Measurements from ENCODE around the gene COL26A1. TPM values are rescaled to one million over a fixed set of nuclear protein-coding genes. Genes with fewer than 3 reads are reported as not detected.

The COL26A1 gene
- total RNA-seq, 1 experiment from 2014 or later = 0.20 TPM

- H3K4me1 ChIP-seq (replicated peaks; ENCODE audit: insufficient read depth) = no peaks in the 10 kb centered on the region
- H3K36me3 ChIP-seq (ENCODE audit: low read depth) = no peaks in the 10 kb centered on the region
- H3K27ac ChIP-seq = no peak overlapping the region
- peaks cover 75% of the 10 kb centered on the region for H3K27me3 ChIP-seq (ENCODE audit: insufficient read depth, low read depth)
- no peak overlapping the region for H2AFZ ChIP-seq
- no peaks in the 10 kb centered on the region for H3F3A ChIP-seq (ENCODE audit: insufficient read depth, low read depth)
- no TSS peak for BruUV-seq (replicated peaks)
- H3K9me2 ChIP-seq (ENCODE audit: insufficient read depth) = no peaks in the 10 kb centered on the region
- POLR2A ChIA-PET (ENCODE audit: unreplicated experiment) = no interaction called here
- DNase-seq = no peak
- H3K79me2 ChIP-seq (ENCODE audit: low read depth) = no peaks in the 10 kb centered on the region
- no peak overlapping the region for H3K4me3 ChIP-seq
- CTCF ChIA-PET = no interaction called here
- no peak overlapping the region for H3K4me2 ChIP-seq
- no peaks in the 10 kb centered on the region for H3K9me3 ChIP-seq (ENCODE audit: insufficient read depth, low read depth)
- intact Hi-C loops (cut with micrococcal nuclease; ENCODE audit: unreplicated experiment) = no loop called here
- H4K20me1 ChIP-seq (ENCODE audit: insufficient read depth) = no peaks in the 10 kb centered on the region
- no peak for TF ChIP-seq EZH2 (IDR thresholded peaks at IDR 0.05; ENCODE audit: low read depth)
- TF ChIP-seq, protein P1, sequence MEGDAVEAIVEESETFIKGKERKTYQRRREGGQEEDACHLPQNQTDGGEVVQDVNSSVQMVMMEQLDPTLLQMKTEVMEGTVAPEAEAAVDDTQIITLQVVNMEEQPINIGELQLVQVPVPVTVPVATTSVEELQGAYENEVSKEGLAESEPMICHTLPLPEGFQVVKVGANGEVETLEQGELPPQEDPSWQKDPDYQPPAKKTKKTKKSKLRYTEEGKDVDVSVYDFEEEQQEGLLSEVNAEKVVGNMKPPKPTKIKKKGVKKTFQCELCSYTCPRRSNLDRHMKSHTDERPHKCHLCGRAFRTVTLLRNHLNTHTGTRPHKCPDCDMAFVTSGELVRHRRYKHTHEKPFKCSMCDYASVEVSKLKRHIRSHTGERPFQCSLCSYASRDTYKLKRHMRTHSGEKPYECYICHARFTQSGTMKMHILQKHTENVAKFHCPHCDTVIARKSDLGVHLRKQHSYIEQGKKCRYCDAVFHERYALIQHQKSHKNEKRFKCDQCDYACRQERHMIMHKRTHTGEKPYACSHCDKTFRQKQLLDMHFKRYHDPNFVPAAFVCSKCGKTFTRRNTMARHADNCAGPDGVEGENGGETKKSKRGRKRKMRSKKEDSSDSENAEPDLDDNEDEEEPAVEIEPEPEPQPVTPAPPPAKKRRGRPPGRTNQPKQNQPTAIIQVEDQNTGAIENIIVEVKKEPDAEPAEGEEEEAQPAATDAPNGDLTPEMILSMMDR (conservative IDR thresholded peaks at IDR 0.05) = no peak
Measured at GRCh38 chr7:101511965-101512364, 149.3 kb downstream of the COL26A1 start.

GRCh38 chr7:101516851-101517250, 154.2 kb downstream of the COL26A1 start:
- CTCF ChIA-PET = no interaction called here
- peaks cover 76% of the 10 kb centered on the region for H3K27me3 ChIP-seq (ENCODE audit: insufficient read depth, low read depth)
- no TSS peak for BruUV-seq (replicated peaks)
- no peak overlapping the region for H3K4me3 ChIP-seq
- H3K36me3 ChIP-seq (ENCODE audit: low read depth) = no peaks in the 10 kb centered on the region
- H3K79me2 ChIP-seq (ENCODE audit: low read depth) = no peaks in the 10 kb centered on the region
- H3K4me2 ChIP-seq = no peak overlapping the region
- no peak overlapping the region for H3K27ac ChIP-seq
- H3F3A ChIP-seq (ENCODE audit: insufficient read depth, low read depth) = no peaks in the 10 kb centered on the region
- DNase-seq = no peak
- POLR2A ChIA-PET (ENCODE audit: unreplicated experiment) = no interaction called here
- H2AFZ ChIP-seq = no peak overlapping the region
- no peak for TF ChIP-seq EZH2 (IDR thresholded peaks at IDR 0.05; ENCODE audit: low read depth)
- TF ChIP-seq, protein P1 (conservative IDR thresholded peaks at IDR 0.05) = no peak
- intact Hi-C loops (cut with micrococcal nuclease; ENCODE audit: unreplicated experiment) = no loop called here
- H3K9me2 ChIP-seq (ENCODE audit: insufficient read depth) = no peaks in the 10 kb centered on the region
- H3K4me1 ChIP-seq (replicated peaks; ENCODE audit: insufficient read depth) = no peaks in the 10 kb centered on the region
- no peaks in the 10 kb centered on the region for H4K20me1 ChIP-seq (ENCODE audit: insufficient read depth)
- no peaks in the 10 kb centered on the region for H3K9me3 ChIP-seq (ENCODE audit: insufficient read depth, low read depth)

DNA sequence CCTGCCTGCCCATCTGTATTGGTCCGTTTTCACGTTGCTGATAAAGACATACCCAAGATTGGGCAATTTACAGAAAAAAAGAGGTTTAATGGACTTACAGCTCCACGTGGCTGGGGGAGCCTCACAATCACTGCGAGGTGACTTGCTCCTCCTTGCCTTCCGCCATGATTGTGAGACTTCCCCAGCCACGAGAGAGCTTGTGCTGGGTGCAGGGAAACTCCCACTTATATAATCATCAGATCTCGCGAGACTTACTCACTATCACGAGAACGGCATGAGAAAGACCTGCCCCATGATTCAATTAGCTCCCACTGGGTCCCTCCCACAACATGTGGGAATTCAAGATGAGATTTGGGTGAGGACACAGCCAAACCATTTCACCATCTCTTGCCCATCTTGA, 154.6 kb downstream of the COL26A1 start:
- no peak overlapping the region for H2AFZ ChIP-seq
- intact Hi-C loops (cut with micrococcal nuclease; ENCODE audit: unreplicated experiment) = no loop called here
- no peak for DNase-seq
- peaks cover 78% of the 10 kb centered on the region for H3K27me3 ChIP-seq (ENCODE audit: insufficient read depth, low read depth)
- H3K36me3 ChIP-seq (ENCODE audit: low read depth) = no peaks in the 10 kb centered on the region
- H3K9me2 ChIP-seq (ENCODE audit: insufficient read depth) = no peaks in the 10 kb centered on the region
- H3F3A ChIP-seq (ENCODE audit: insufficient read depth, low read depth) = no peaks in the 10 kb centered on the region
- no peak overlapping the region for H3K4me3 ChIP-seq
- no peak for TF ChIP-seq EZH2 (IDR thresholded peaks at IDR 0.05; ENCODE audit: low read depth)
- TF ChIP-seq, protein P1 (conservative IDR thresholded peaks at IDR 0.05) = no peak
- H3K27ac ChIP-seq = no peak overlapping the region
- H3K4me2 ChIP-seq = no peak overlapping the region
- H3K4me1 ChIP-seq (replicated peaks; ENCODE audit: insufficient read depth) = no peaks in the 10 kb centered on the region
- POLR2A ChIA-PET (ENCODE audit: unreplicated experiment) = no interaction called here
- H4K20me1 ChIP-seq (ENCODE audit: insufficient read depth) = no peaks in the 10 kb centered on the region
- H3K79me2 ChIP-seq (ENCODE audit: low read depth) = no peaks in the 10 kb centered on the region
- BruUV-seq (replicated peaks) = no TSS peak
- CTCF ChIA-PET = interaction anchor here (0.6 kb wide), 1 partner anchor 137 kb away, joined by 15 read pairs; no protein-coding TSS in a partner anchor
- H3K9me3 ChIP-seq (ENCODE audit: insufficient read depth, low read depth) = no peaks in the 10 kb centered on the region

Measured in PC-9 (cell line).